Trophoblast cell (in vitro differentiated cells and primary cell): ENCODE data around the gene PACC1.

Experiments
- DNase-seq, 2 donors: peaks; one replicate each; pipeline ENCODE4 v3.0.0-alpha.2; 2016
- H2AFZ ChIP-seq: 2 replicates; pipeline ENCODE4 v1.6.1; 2013; ENCODE audit warnings: low read length, moderate library complexity, mild to moderate bottlenecking; ENCODE audit not compliant: insufficient read depth, poor library complexity
- H2AK5ac ChIP-seq: 2 replicates; pipeline ENCODE4 v1.6.1; 2013; ENCODE audit warnings: mild to moderate bottlenecking, low read length
- H2BK120ac ChIP-seq: 2 replicates; pipeline ENCODE4 v1.6.1; 2013; ENCODE audit warnings: low read length, mild to moderate bottlenecking, moderate library complexity; ENCODE audit not compliant: insufficient read depth, poor library complexity
- H2BK12ac ChIP-seq: 2 replicates; pipeline ENCODE4 v1.6.1; 2013; ENCODE audit warnings: mild to moderate bottlenecking, low read length, moderate library complexity
- H2BK5ac ChIP-seq: 2 replicates; pipeline ENCODE4 v1.6.1; 2013; ENCODE audit warnings: low read length, low read depth, moderate library complexity, mild to moderate bottlenecking; ENCODE audit not compliant: poor library complexity
- H3K14ac ChIP-seq: 2 replicates; pipeline ENCODE4 v1.6.1; 2013; ENCODE audit warnings: mild to moderate bottlenecking, low read length
- H3K18ac ChIP-seq: 2 replicates; pipeline ENCODE4 v1.6.1; 2013; ENCODE audit warnings: mild to moderate bottlenecking, low read length
- H3K23ac ChIP-seq: 2 replicates; pipeline ENCODE4 v1.6.1; 2013; ENCODE audit warnings: low read length
- H3K27ac ChIP-seq: 2 replicates; pipeline ENCODE4 v1.5.1; 2013; ENCODE audit warnings: low read depth, mild to moderate bottlenecking, inconsistent platforms, low read length, moderate library complexity
- H3K27me3 ChIP-seq: 2 replicates; pipeline ENCODE4 v1.6.1; 2013; ENCODE audit warnings: inconsistent platforms, mild to moderate bottlenecking, low read length, moderate library complexity; ENCODE audit not compliant: insufficient read depth
- H3K36me3 ChIP-seq, 2 experiments: 1 replicate in 1 of 2; 2 replicates in 1 of 2; pipeline ENCODE4 v1.6.1; 2013; ENCODE audit warnings: low read length in 2 of 2, mild to moderate bottlenecking in 2 of 2, moderate library complexity in 1 of 2; ENCODE audit not compliant: insufficient read depth in 2 of 2, control insufficient read depth in 1 of 2
- H3K4ac ChIP-seq: 2 replicates; pipeline ENCODE4 v1.6.1; 2013; ENCODE audit warnings: low read depth, mild to moderate bottlenecking, low read length, moderate library complexity
- H3K4me1 ChIP-seq, 2 experiments: 1 replicate in 1 of 2; 2 replicates in 1 of 2; pipeline ENCODE4 v1.6.1; 2013; ENCODE audit warnings: low read length in 2 of 2, mild to moderate bottlenecking in 2 of 2, moderate library complexity in 1 of 2; ENCODE audit not compliant: insufficient read depth in 2 of 2, control insufficient read depth in 1 of 2
- H3K4me2 ChIP-seq: 2 replicates; pipeline ENCODE4 v1.6.1; 2013; ENCODE audit warnings: inconsistent platforms, mild to moderate bottlenecking, low read length, moderate library complexity
- H3K4me3 ChIP-seq: 2 replicates; pipeline ENCODE4 v1.5.1; 2013; ENCODE audit warnings: mild to moderate bottlenecking, low read depth, low read length, inconsistent platforms
- H3K79me1 ChIP-seq: one replicate; pipeline ENCODE4 v1.6.1; 2013; ENCODE audit warnings: low read length
- H3K79me2 ChIP-seq: 2 replicates; pipeline ENCODE4 v1.6.1; 2013; ENCODE audit warnings: low read length, mild to moderate bottlenecking; ENCODE audit not compliant: control insufficient read depth, insufficient read depth, poor library complexity
- H3K9ac ChIP-seq: 2 replicates; pipeline ENCODE4 v1.6.1; 2013; ENCODE audit warnings: mild to moderate bottlenecking, low read length
- H3K9me3 ChIP-seq: 2 replicates; pipeline ENCODE4 v1.6.1; 2013; ENCODE audit warnings: low read depth, mild to moderate bottlenecking, control low read depth, inconsistent platforms, low read length; ENCODE audit not compliant: insufficient read depth
- H4K12ac ChIP-seq: 2 replicates; pipeline ENCODE4 v1.6.1; 2013; ENCODE audit warnings: low read depth, mild to moderate bottlenecking, low read length, moderate library complexity
- H4K8ac ChIP-seq: 2 replicates; pipeline ENCODE4 v1.6.1; 2013; ENCODE audit warnings: low read depth, mild to moderate bottlenecking, low read length, moderate library complexity
- H4K91ac ChIP-seq: one replicate; pipeline ENCODE4 v1.6.1; 2013; ENCODE audit warnings: low read depth, mild to moderate bottlenecking, low read length, moderate library complexity
- WGBS: extraction: QIAGEN DNeasy Blood & Tissue Kit; methylation state at CpG from one replicate; pipeline ENCODE4 v1.1.7; 2013; ENCODE audit warnings: missing lambda C conversion rate; ENCODE audit not compliant: insufficient read length, insufficient coverage; ENCODE audit errors: extremely low coverage; 5-methylcytosine and 5-hydroxymethylcytosine counted together

Gene PACC1

DNA sequence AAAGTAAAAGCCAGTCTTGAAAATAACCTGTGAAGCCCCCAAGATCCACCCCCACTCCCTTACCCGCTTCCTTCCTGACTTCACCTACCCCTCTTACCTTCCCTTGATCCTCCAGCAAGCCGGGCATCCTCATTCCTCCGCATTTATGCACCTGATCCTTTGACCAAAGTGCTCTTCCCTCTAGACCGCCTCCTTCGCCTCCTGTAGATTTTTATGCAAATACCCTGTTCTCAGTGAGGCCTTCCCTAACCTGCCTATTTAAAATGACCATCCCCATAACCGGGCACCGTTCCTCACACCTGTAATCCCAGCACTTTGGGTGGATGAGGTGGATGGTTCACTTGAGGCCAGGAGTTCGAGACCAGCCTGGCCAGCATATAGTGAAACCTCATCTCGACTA, 17.0 kb upstream of the PACC1 start:
- H3K79me2 ChIP-seq = peaks cover 3% of the 10 kb centered on the region
- no peak overlapping the region for H3K4me3 ChIP-seq

DNA sequence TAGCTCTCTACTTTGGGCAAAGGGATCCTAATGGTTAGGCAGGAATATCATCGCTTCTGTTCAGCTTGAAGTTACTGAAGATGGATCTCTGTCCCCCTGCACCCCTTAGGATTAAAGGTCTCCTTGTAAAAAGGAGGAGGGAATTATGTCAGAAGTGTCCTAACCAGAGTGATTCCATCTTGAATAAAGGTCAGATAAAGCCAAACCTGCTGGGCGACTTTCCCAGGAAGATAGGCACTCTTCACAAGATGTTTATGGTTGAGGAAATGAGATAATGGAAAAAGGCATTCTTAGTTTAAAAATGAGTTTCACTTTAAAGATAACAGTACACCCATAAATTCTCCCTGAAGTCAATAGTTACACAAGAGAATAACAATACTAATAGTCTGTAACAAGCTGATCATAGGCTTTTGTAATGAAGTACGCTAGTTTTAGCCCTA, 16.3 kb upstream of the PACC1 start:
- H4K12ac ChIP-seq = no peak overlapping the region

More for the DNA sequence above, 17.0 kb upstream of the PACC1 start:
- no peak overlapping the region for H4K8ac ChIP-seq
- no peak overlapping the region for H3K27ac ChIP-seq
- no CpG with 5 or more reads among the region's 9 CpGs for WGBS
- H3K4ac ChIP-seq = no peak overlapping the region
- H4K12ac ChIP-seq = no peak overlapping the region
- H2BK5ac ChIP-seq = no peak overlapping the region
- no peak overlapping the region for H2BK12ac ChIP-seq
- no peak overlapping the region for H2AFZ ChIP-seq
- H3K9ac ChIP-seq = no peak overlapping the region
- DNase-seq = peak in 1 of 2 donors; percentile 15
- H3K23ac ChIP-seq = no peak overlapping the region
- no peak overlapping the region for H3K14ac ChIP-seq
- H2BK120ac ChIP-seq = no peak overlapping the region
- peaks cover 1% of the 10 kb centered on the region for H3K79me1 ChIP-seq
- H3K36me3 ChIP-seq = no peaks in the 10 kb centered on the region
- H2AK5ac ChIP-seq = no peak overlapping the region
- H3K4me1 ChIP-seq = peaks cover 0 to 6% of the 10 kb centered on the region in 2 experiments
- no peaks in the 10 kb centered on the region for H3K9me3 ChIP-seq
- no peak overlapping the region for H3K4me2 ChIP-seq
- H4K91ac ChIP-seq = no peak overlapping the region
- peaks cover 4% of the 10 kb centered on the region for H3K27me3 ChIP-seq
- H3K18ac ChIP-seq = no peak overlapping the region

DNA sequence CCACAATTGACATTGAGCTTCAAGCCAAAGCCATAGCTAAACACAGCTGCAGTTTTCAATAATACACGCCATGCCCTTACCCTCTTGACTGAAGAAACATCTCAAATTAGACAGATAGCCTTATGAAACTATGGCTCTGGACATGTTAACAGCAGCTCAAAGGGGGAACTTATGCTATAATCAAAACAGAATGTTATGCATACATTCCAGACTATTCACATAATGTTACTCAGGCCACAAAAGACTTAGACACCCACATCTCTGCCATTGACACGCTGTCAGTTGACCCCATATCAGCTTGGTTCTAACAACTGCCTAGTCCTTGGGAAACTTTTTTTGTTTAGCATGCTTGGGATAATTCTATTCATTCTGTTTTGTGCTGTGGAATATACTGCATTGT, 15.7 kb upstream of the PACC1 start:
- H3K27ac ChIP-seq = no peak overlapping the region
- H2BK12ac ChIP-seq = no peak overlapping the region
- peaks cover 3% of the 10 kb centered on the region for H3K79me2 ChIP-seq
- H3K4ac ChIP-seq = no peak overlapping the region
- no peak overlapping the region for H4K12ac ChIP-seq
- H3K79me1 ChIP-seq = peaks cover 1% of the 10 kb centered on the region
- no peak overlapping the region for H4K91ac ChIP-seq
- no peak overlapping the region for H3K14ac ChIP-seq
- H4K8ac ChIP-seq = no peak overlapping the region
- H2AK5ac ChIP-seq = no peak overlapping the region
- H3K27me3 ChIP-seq = peaks cover 4% of the 10 kb centered on the region
- no peak overlapping the region for H3K23ac ChIP-seq
- no peaks in the 10 kb centered on the region for H3K36me3 ChIP-seq
- H3K4me3 ChIP-seq = no peak overlapping the region
- WGBS = no CpG with 5 or more reads among the region's 2 CpGs
- no peak overlapping the region for H2BK5ac ChIP-seq
- H2AFZ ChIP-seq = no peak overlapping the region
- no peak for DNase-seq
- no peak overlapping the region for H3K4me2 ChIP-seq
- no peaks in the 10 kb centered on the region for H3K9me3 ChIP-seq
- H2BK120ac ChIP-seq = no peak overlapping the region
- peaks cover 0 to 6% of the 10 kb centered on the region in 2 experiments for H3K4me1 ChIP-seq
- no peak overlapping the region for H3K18ac ChIP-seq
- no peak overlapping the region for H3K9ac ChIP-seq

More for the DNA sequence above, 16.3 kb upstream of the PACC1 start:
- H3K14ac ChIP-seq = no peak overlapping the region
- no peak overlapping the region for H3K9ac ChIP-seq
- H3K4me1 ChIP-seq = peaks cover 0 to 6% of the 10 kb centered on the region in 2 experiments
- H3K4me3 ChIP-seq = no peak overlapping the region
- no peak overlapping the region for H3K4me2 ChIP-seq
- H2AFZ ChIP-seq = no peak overlapping the region
- no CpG with 5 or more reads among the region's 3 CpGs for WGBS
- no peaks in the 10 kb centered on the region for H3K9me3 ChIP-seq
- H2BK12ac ChIP-seq = no peak overlapping the region
- H4K8ac ChIP-seq = no peak overlapping the region
- H4K91ac ChIP-seq = no peak overlapping the region
- no peak overlapping the region for H3K27ac ChIP-seq
- H3K27me3 ChIP-seq = peaks cover 4% of the 10 kb centered on the region
- H3K18ac ChIP-seq = no peak overlapping the region
- H3K23ac ChIP-seq = no peak overlapping the region
- H3K36me3 ChIP-seq = no peaks in the 10 kb centered on the region
- peaks cover 3% of the 10 kb centered on the region for H3K79me2 ChIP-seq
- H3K4ac ChIP-seq = no peak overlapping the region
- H3K79me1 ChIP-seq = peaks cover 1% of the 10 kb centered on the region
- H2BK5ac ChIP-seq = no peak overlapping the region
- no peak overlapping the region for H2BK120ac ChIP-seq
- H2AK5ac ChIP-seq = no peak overlapping the region
- DNase-seq = peak; percentile 63 to 83

DNA sequence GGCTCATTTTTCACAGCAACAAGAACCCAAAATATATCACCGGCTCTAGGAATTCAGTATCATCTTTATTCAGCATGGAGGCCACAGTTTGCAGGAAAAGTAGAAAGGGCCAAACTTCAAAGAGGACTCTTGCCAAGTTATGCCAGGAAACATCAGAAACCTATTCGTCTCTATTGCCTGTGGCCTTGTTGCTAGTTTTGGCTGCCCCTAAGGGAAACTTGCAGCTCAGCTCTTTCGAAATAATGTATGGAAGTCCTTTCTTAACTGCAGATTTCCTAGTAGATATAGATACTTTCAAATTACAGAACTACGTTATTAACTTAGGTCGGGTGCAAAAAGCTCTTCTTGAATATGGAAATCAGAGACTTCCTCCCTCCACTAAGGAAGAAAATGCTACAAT, 13.8 kb upstream of the PACC1 start:
- Histone ChIP-seq H2BK5ac (no peak overlapping the region), H3K4me2 (no peak overlapping the region), H3K4me1 (peaks cover 0 to 6% of the 10 kb centered on the region in 2 experiments), H4K12ac (no peak overlapping the region), H3K4me3 (no peak overlapping the region), H3K4ac (no peak overlapping the region), H4K91ac (no peak overlapping the region), H4K8ac (no peak overlapping the region), H2BK12ac (no peak overlapping the region), H2AFZ (no peak overlapping the region), H3K79me2 (peaks cover 3% of the 10 kb centered on the region), H3K9me3 (no peaks in the 10 kb centered on the region), H2AK5ac (no peak overlapping the region), H3K9ac (no peak overlapping the region), H2BK120ac (no peak overlapping the region), H3K14ac (no peak overlapping the region), H3K23ac (no peak overlapping the region), H3K79me1 (peaks cover 1% of the 10 kb centered on the region), H3K27me3 (peaks cover 4% of the 10 kb centered on the region), H3K36me3 (no peaks in the 10 kb centered on the region), H3K27ac (no peak overlapping the region), H3K18ac (no peak overlapping the region)
- peak in 1 of 2 donors; percentile 26 for DNase-seq
- no CpG with 5 or more reads among the region's 5 CpGs for whole genome bisulfite sequencing
